Measurements from ENCODE around the gene GPR101. TPM values are rescaled to one million over a fixed set of nuclear protein-coding genes. Genes with fewer than 3 reads are reported as not detected.

The GPR101 gene
- polyA plus RNA-seq (2013), result not detected in 2 replicates

GRCh38 chrX:137033774-137034507, at the start of gene GPR101:
TSS of gene GPR101 (minus strand) at chrX:137033995. CDS start at chrX:137031674, 2,321 bp downstream.
- no CpG with 5 or more reads among the region's 68 CpGs for WGBS (ENCODE audit: extremely low coverage, insufficient coverage, insufficient read length)
- Histone ChIP-seq H3K4me1 (ENCODE audit: control insufficient read depth in 1 of 2, insufficient read depth in 2 of 2, low read length in 2 of 2) (peaks cover 0 to 3% of the 10 kb centered on the region in 2 experiments), H3K4ac (ENCODE audit: low read depth, low read length) (no peak within 1 kb of the TSS), H3K36me3 (ENCODE audit: control insufficient read depth in 1 of 2, insufficient read depth in 2 of 2, low read length in 2 of 2) (no peaks in the 10 kb centered on the region), H2BK12ac (ENCODE audit: low read length) (no peak within 1 kb of the TSS), H2AK5ac (ENCODE audit: low read length) (no peak within 1 kb of the TSS), H3K27me3 (ENCODE audit: insufficient read depth, low read length) (peaks cover 44% of the 10 kb centered on the region), H3K14ac (ENCODE audit: low read length) (no peak within 1 kb of the TSS), H4K12ac (ENCODE audit: low read depth, low read length) (no peak within 1 kb of the TSS), H2AFZ (ENCODE audit: insufficient read depth, low read length, poor library complexity) (no peak within 1 kb of the TSS), H3K23ac (ENCODE audit: low read length) (no peak within 1 kb of the TSS), H2BK120ac (ENCODE audit: insufficient read depth, low read length, poor library complexity) (no peak within 1 kb of the TSS), H3K18ac (ENCODE audit: low read length) (no peak within 1 kb of the TSS), H2BK5ac (ENCODE audit: low read depth, low read length, poor library complexity) (no peak within 1 kb of the TSS), H3K79me1 (ENCODE audit: low read length) (no peaks in the 10 kb centered on the region), H3K27ac (ENCODE audit: low read depth, low read length) (no peak within 1 kb of the TSS), H3K9me3 (ENCODE audit: insufficient read depth, low read depth, low read length) (peaks cover 8% of the 10 kb centered on the region), H4K91ac (ENCODE audit: low read depth, low read length) (no peak within 1 kb of the TSS), H4K8ac (ENCODE audit: low read depth, low read length) (no peak within 1 kb of the TSS), H3K4me2 (ENCODE audit: low read length) (peak within 1 kb of the TSS; percentile 43), H3K9ac (ENCODE audit: low read length) (no peak within 1 kb of the TSS), H3K79me2 (ENCODE audit: control insufficient read depth, insufficient read depth, low read length, poor library complexity) (no peaks in the 10 kb centered on the region), H3K4me3 (ENCODE audit: low read depth, low read length) (no peak within 1 kb of the TSS)
- no peak for DNase-seq

GRCh38 chrX:137081239-137081638, 47.4 kb upstream of the GPR101 start:
- Histone ChIP-seq H3K9ac (ENCODE audit: low read length) (no peak overlapping the region), H2AK5ac (ENCODE audit: low read length) (no peak overlapping the region), H3K79me1 (ENCODE audit: low read length) (no peaks in the 10 kb centered on the region), H3K9me3 (ENCODE audit: insufficient read depth, low read depth, low read length) (no peaks in the 10 kb centered on the region), H2BK12ac (ENCODE audit: low read length) (no peak overlapping the region), H3K4me1 (ENCODE audit: control insufficient read depth in 1 of 2, insufficient read depth in 2 of 2, low read length in 2 of 2) (no peaks in the 10 kb centered on the region), H3K27ac (ENCODE audit: low read depth, low read length) (no peak overlapping the region), H3K27me3 (ENCODE audit: insufficient read depth, low read length) (no peaks in the 10 kb centered on the region), H4K12ac (ENCODE audit: low read depth, low read length) (no peak overlapping the region), H3K14ac (ENCODE audit: low read length) (no peak overlapping the region), H3K4me2 (ENCODE audit: low read length) (no peak overlapping the region), H3K23ac (ENCODE audit: low read length) (no peak overlapping the region), H2BK120ac (ENCODE audit: insufficient read depth, low read length, poor library complexity) (no peak overlapping the region), H3K4ac (ENCODE audit: low read depth, low read length) (no peak overlapping the region), H4K91ac (ENCODE audit: low read depth, low read length) (no peak overlapping the region), H3K4me3 (ENCODE audit: low read depth, low read length) (no peak overlapping the region), H2AFZ (ENCODE audit: insufficient read depth, low read length, poor library complexity) (no peak overlapping the region), H3K18ac (ENCODE audit: low read length) (no peak overlapping the region), H3K36me3 (ENCODE audit: control insufficient read depth in 1 of 2, insufficient read depth in 2 of 2, low read length in 2 of 2) (no peaks in the 10 kb centered on the region), H2BK5ac (ENCODE audit: low read depth, low read length, poor library complexity) (no peak overlapping the region), H3K79me2 (ENCODE audit: control insufficient read depth, insufficient read depth, low read length, poor library complexity) (no peaks in the 10 kb centered on the region), H4K8ac (ENCODE audit: low read depth, low read length) (no peak overlapping the region)
- no peak for DNase-seq
- WGBS (ENCODE audit: extremely low coverage, insufficient coverage, insufficient read length), result no CpG with 5 or more reads among the region's 2 CpGs

GRCh38 chrX:137072396-137072795, 38.6 kb upstream of the GPR101 start:
- Histone ChIP-seq H2BK12ac (ENCODE audit: low read length) (no peak overlapping the region), H2BK5ac (ENCODE audit: low read depth, low read length, poor library complexity) (no peak overlapping the region), H3K9me3 (ENCODE audit: insufficient read depth, low read depth, low read length) (no peaks in the 10 kb centered on the region), H4K12ac (ENCODE audit: low read depth, low read length) (no peak overlapping the region), H3K9ac (ENCODE audit: low read length) (no peak overlapping the region), H3K36me3 (ENCODE audit: control insufficient read depth in 1 of 2, insufficient read depth in 2 of 2, low read length in 2 of 2) (no peaks in the 10 kb centered on the region), H3K4me2 (ENCODE audit: low read length) (no peak overlapping the region), H3K4me1 (ENCODE audit: control insufficient read depth in 1 of 2, insufficient read depth in 2 of 2, low read length in 2 of 2) (no peaks in the 10 kb centered on the region), H3K14ac (ENCODE audit: low read length) (no peak overlapping the region), H4K91ac (ENCODE audit: low read depth, low read length) (no peak overlapping the region), H3K4me3 (ENCODE audit: low read depth, low read length) (no peak overlapping the region), H2BK120ac (ENCODE audit: insufficient read depth, low read length, poor library complexity) (no peak overlapping the region), H3K79me2 (ENCODE audit: control insufficient read depth, insufficient read depth, low read length, poor library complexity) (no peaks in the 10 kb centered on the region), H3K79me1 (ENCODE audit: low read length) (no peaks in the 10 kb centered on the region), H2AFZ (ENCODE audit: insufficient read depth, low read length, poor library complexity) (no peak overlapping the region), H3K4ac (ENCODE audit: low read depth, low read length) (no peak overlapping the region), H2AK5ac (ENCODE audit: low read length) (no peak overlapping the region), H3K27ac (ENCODE audit: low read depth, low read length) (no peak overlapping the region), H3K23ac (ENCODE audit: low read length) (no peak overlapping the region), H3K18ac (ENCODE audit: low read length) (no peak overlapping the region), H4K8ac (ENCODE audit: low read depth, low read length) (no peak overlapping the region), H3K27me3 (ENCODE audit: insufficient read depth, low read length) (no peaks in the 10 kb centered on the region)
- WGBS (ENCODE audit: extremely low coverage, insufficient coverage, insufficient read length), result no CpG with 5 or more reads among the region's 1 CpG
- no peak for DNase-seq

GRCh38 chrX:137071596-137071995, 37.8 kb upstream of the GPR101 start:
- no peaks in the 10 kb centered on the region for H3K36me3 ChIP-seq (ENCODE audit: control insufficient read depth in 1 of 2, insufficient read depth in 2 of 2, low read length in 2 of 2)
- no peak overlapping the region for H4K8ac ChIP-seq (ENCODE audit: low read depth, low read length)
- H3K27me3 ChIP-seq (ENCODE audit: insufficient read depth, low read length), result no peaks in the 10 kb centered on the region

More at GRCh38 chrX:137071596-137071995, 37.8 kb upstream of the GPR101 start:
- H3K18ac ChIP-seq (ENCODE audit: low read length), result no peak overlapping the region
- no peak overlapping the region for H2BK120ac ChIP-seq (ENCODE audit: insufficient read depth, low read length, poor library complexity)
- no peaks in the 10 kb centered on the region for H3K79me1 ChIP-seq (ENCODE audit: low read length)
- H3K9ac ChIP-seq (ENCODE audit: low read length), result no peak overlapping the region
- no peak overlapping the region for H2AFZ ChIP-seq (ENCODE audit: insufficient read depth, low read length, poor library complexity)
- no peak overlapping the region for H3K27ac ChIP-seq (ENCODE audit: low read depth, low read length)
- H4K91ac ChIP-seq (ENCODE audit: low read depth, low read length), result no peak overlapping the region
- no peaks in the 10 kb centered on the region for H3K4me1 ChIP-seq (ENCODE audit: control insufficient read depth in 1 of 2, insufficient read depth in 2 of 2, low read length in 2 of 2)
- no peaks in the 10 kb centered on the region for H3K79me2 ChIP-seq (ENCODE audit: control insufficient read depth, insufficient read depth, low read length, poor library complexity)
- no peaks in the 10 kb centered on the region for H3K9me3 ChIP-seq (ENCODE audit: insufficient read depth, low read depth, low read length)
- H3K4me2 ChIP-seq (ENCODE audit: low read length), result no peak overlapping the region
- no peak overlapping the region for H3K23ac ChIP-seq (ENCODE audit: low read length)
- H3K4ac ChIP-seq (ENCODE audit: low read depth, low read length), result no peak overlapping the region
- H2AK5ac ChIP-seq (ENCODE audit: low read length), result no peak overlapping the region
- no peak overlapping the region for H2BK5ac ChIP-seq (ENCODE audit: low read depth, low read length, poor library complexity)
- no peak overlapping the region for H2BK12ac ChIP-seq (ENCODE audit: low read length)
- H3K4me3 ChIP-seq (ENCODE audit: low read depth, low read length), result no peak overlapping the region
- DNase-seq, result no peak
- WGBS (ENCODE audit: extremely low coverage, insufficient coverage, insufficient read length), result no CpG with 5 or more reads among the region's 2 CpGs
- H4K12ac ChIP-seq (ENCODE audit: low read depth, low read length), result no peak overlapping the region
- no peak overlapping the region for H3K14ac ChIP-seq (ENCODE audit: low read length)

Measured in trophoblast cell (in vitro differentiated cells and primary cell).